ENCODE measurements around the gene CBARP.

The CBARP gene

DNA sequence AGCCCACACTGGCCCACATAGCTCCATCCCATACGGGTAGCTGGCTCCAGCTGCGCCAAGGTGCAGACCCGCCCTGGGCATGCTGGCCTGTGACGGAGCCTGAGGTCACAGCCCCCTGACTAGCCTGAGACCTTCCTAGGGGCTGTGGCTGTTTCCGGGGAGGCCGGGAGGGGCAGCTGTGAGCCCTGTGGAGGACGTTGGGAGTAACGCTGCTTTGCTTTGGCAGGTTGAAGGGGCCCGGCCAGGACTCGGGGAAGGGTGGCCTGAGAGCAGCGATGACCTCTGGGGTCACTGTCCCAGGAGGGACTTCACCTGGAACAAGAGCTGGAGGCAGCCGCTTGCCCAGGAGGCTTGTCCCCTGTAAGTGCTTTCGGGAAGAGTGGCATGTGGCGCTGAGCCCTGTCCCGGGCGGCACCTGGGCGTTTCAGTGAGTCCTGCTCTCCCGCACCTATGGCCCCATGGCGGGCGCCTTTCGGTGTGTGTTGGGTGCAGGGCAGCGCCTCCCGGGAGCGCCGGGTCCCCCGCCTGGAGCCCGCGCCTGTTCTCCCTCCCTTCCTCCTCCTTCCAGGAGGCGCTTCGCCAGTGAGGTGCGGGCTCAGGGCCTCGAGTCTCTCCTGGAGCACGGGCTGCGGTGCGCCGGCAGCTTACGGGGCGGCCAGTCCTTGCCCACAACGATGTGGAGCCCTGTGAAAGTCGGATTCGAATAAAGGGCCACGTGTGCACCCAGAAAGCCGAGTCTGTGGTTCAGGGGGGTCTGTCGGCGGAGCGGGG, 36.5 kb upstream of the CBARP start:
- H3K4me1 ChIP-seq (ENCODE audit: insufficient read depth, insufficient read length) = peaks cover 32% of the 10 kb centered on the region
- no peak for DNase-seq (ENCODE audit: low read depth, low spot score)
- H3K27me3 ChIP-seq (ENCODE audit: insufficient read depth, insufficient read length) = no peaks in the 10 kb centered on the region
- peaks cover 83% of the 10 kb centered on the region for H3K36me3 ChIP-seq (ENCODE audit: insufficient read depth, insufficient read length, low read length)
- H3K9me3 ChIP-seq (ENCODE audit: insufficient read depth, low read length) = no peaks in the 10 kb centered on the region
- peak overlapping the region; percentile 97 for H3K4me3 ChIP-seq (ENCODE audit: insufficient read length, low read depth)
- H3K9ac ChIP-seq (ENCODE audit: insufficient read length, low read depth) = peak overlapping the region; percentile 99
- TF ChIP-seq ZNF274 (IDR thresholded peaks at IDR 0.05; ENCODE audit: low read depth, low read length) (no peak), YY1 (IDR thresholded peaks at IDR 0.05; ENCODE audit: insufficient read depth, insufficient read length) (no peak), SUZ12 (IDR thresholded peaks at IDR 0.05; ENCODE audit: extremely low read depth, insufficient read depth, insufficient read length) (no peak)

DNA sequence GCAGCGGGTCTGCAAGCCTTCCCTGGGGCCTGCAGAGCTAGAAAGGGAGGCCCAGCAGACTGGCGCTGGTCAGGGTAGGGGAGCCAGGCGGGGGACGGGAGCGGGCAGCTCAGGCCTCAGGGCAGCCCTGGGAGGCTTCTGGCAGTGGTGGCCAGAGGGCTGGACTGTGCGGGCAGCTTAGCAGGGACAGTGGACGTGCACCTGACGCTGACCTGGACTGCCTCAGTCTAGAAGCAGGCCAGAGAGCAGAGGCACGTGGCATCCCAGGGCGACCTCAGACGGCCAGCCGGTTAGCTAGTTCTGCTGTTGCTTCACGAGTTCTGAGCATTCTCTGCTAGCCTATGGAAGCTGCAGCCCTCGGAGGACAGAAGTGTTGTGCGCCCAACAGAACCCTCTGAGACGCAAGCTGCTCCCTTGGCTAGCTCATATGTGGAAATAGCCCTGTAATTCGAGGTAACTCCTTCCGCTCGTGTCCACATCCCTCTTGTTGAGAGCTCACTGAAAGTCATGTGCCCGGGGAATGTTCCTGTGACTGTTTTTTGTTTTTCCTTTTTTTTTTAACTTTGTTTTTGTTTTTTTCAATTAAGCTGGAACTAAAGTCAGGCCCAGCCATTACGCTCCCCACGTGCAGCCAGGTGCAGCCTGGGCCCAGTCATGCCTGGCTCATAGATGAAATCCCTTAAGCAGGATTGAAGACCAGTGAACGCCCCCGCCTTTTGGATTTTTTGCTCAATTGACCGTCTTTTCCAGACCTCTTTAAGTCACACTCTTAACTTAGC, 35.6 kb upstream of the CBARP start:
- no peaks in the 10 kb centered on the region for H3K9me3 ChIP-seq (ENCODE audit: insufficient read depth, low read length)
- H3K36me3 ChIP-seq (ENCODE audit: insufficient read depth, insufficient read length, low read length) = peaks cover 75% of the 10 kb centered on the region
- TF ChIP-seq SUZ12 (IDR thresholded peaks at IDR 0.05; ENCODE audit: extremely low read depth, insufficient read depth, insufficient read length) (no peak), YY1 (IDR thresholded peaks at IDR 0.05; ENCODE audit: insufficient read depth, insufficient read length) (no peak), ZNF274 (IDR thresholded peaks at IDR 0.05; ENCODE audit: low read depth, low read length) (no peak)
- H3K4me1 ChIP-seq (ENCODE audit: insufficient read depth, insufficient read length) = peaks cover 36% of the 10 kb centered on the region
- peaks cover under 1% of the 10 kb centered on the region for H3K27me3 ChIP-seq (ENCODE audit: insufficient read depth, insufficient read length)
- H3K4me3 ChIP-seq (ENCODE audit: insufficient read length, low read depth) = no peak overlapping the region
- H3K9ac ChIP-seq (ENCODE audit: insufficient read length, low read depth) = peak overlapping the region; percentile 99
- no peak for DNase-seq (ENCODE audit: low read depth, low spot score)

DNA sequence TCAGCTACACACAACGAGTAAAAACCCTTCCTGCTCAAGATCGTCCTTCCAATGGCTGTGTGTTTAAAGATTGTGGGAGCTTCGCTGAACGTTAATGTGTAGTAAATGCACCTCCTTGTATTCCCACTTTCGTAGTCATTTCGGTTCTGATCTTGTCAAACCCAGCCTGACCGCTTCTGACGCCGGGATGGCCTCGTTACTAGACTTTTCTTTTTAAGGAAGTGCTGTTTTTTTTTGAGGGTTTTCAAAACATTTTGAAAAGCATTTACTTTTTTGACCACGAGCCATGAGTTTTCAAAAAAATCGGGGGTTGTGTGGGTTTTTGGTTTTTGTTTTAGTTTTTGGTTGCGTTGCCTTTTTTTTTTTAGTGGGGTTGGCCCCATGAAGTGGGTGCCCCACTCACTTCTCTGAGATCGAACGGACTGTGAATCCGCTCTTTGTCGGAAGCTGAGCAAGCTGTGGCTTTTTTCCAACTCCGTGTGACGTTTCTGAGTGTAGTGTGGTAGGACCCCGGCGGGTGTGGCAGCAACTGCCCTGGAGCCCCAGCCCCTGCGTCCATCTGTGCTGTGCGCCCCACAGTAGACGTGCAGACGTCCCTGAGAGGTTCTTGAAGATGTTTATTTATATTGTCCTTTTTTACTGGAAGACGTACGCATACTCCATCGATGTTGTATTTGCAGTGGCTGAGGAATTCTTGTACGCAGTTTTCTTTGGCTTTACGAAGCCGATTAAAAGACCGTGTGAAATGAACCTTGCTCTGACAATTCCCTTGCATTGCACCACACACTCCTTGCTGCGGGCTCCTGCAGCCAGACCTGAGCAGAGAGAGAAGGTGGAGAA, 34.8 kb upstream of the CBARP start:
- no peak for DNase-seq (ENCODE audit: low read depth, low spot score)
- no peaks in the 10 kb centered on the region for H3K9me3 ChIP-seq (ENCODE audit: insufficient read depth, low read length)
- H3K36me3 ChIP-seq (ENCODE audit: insufficient read depth, insufficient read length, low read length) = peaks cover 68% of the 10 kb centered on the region
- TF ChIP-seq ZNF274 (IDR thresholded peaks at IDR 0.05; ENCODE audit: low read depth, low read length) = no peak
- TF ChIP-seq YY1 (IDR thresholded peaks at IDR 0.05; ENCODE audit: insufficient read depth, insufficient read length) = no peak
- no peak for TF ChIP-seq SUZ12 (IDR thresholded peaks at IDR 0.05; ENCODE audit: extremely low read depth, insufficient read depth, insufficient read length)
- peaks cover 43% of the 10 kb centered on the region for H3K4me1 ChIP-seq (ENCODE audit: insufficient read depth, insufficient read length)
- H3K27me3 ChIP-seq (ENCODE audit: insufficient read depth, insufficient read length) = peaks cover 9% of the 10 kb centered on the region
- peak overlapping the region; percentile 100 for H3K9ac ChIP-seq (ENCODE audit: insufficient read length, low read depth)
- H3K4me3 ChIP-seq (ENCODE audit: insufficient read length, low read depth) = no peak overlapping the region

DNA sequence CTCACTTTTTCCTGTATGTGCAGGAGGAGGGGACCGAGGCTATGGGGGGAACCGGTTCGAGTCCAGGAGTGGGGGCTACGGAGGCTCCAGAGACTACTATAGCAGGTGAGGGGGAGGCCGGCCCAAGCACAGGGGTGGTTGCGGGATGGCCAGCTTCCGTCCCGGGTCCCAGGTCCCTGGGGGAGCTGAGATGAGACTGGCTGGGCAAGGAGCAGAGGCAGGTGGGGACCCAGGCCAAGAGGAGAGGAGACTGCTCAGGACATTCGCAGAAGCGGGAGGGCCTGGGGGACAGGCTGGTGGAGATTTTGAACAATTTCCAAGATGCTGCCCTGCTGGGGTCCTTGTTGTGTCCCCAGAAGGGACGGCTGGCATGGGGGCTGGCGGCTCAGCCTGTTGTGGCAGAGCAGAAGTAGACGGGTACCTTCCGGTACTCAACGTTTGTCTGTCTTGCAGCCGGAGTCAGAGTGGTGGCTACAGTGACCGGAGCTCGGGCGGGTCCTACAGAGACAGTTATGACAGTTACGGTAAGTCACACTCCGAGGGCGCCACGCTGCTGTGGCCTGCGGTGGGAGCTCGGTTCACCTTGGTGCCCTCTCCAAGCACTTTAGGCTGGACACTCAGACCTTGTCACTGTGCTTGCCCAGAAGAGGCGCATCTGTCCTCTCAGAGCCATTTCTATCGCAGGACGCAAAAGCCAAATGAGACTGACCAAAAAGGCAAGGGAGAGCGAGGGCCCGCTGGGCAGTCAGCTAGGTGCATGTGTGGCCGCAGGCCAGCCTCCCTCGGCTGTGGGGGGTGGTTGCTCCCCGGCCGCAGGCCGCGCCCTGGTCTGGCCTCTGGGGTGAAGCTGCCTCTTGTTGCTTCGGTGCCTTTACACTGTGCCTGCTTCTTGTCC, 34.0 kb upstream of the CBARP start:
- TF ChIP-seq SUZ12 (IDR thresholded peaks at IDR 0.05; ENCODE audit: extremely low read depth, insufficient read depth, insufficient read length) (no peak), ZNF274 (IDR thresholded peaks at IDR 0.05; ENCODE audit: low read depth, low read length) (no peak), YY1 (IDR thresholded peaks at IDR 0.05; ENCODE audit: insufficient read depth, insufficient read length) (no peak)
- Histone ChIP-seq H3K9ac (ENCODE audit: insufficient read length, low read depth) (peak overlapping the region; percentile 100), H3K4me3 (ENCODE audit: insufficient read length, low read depth) (no peak overlapping the region)

DNA sequence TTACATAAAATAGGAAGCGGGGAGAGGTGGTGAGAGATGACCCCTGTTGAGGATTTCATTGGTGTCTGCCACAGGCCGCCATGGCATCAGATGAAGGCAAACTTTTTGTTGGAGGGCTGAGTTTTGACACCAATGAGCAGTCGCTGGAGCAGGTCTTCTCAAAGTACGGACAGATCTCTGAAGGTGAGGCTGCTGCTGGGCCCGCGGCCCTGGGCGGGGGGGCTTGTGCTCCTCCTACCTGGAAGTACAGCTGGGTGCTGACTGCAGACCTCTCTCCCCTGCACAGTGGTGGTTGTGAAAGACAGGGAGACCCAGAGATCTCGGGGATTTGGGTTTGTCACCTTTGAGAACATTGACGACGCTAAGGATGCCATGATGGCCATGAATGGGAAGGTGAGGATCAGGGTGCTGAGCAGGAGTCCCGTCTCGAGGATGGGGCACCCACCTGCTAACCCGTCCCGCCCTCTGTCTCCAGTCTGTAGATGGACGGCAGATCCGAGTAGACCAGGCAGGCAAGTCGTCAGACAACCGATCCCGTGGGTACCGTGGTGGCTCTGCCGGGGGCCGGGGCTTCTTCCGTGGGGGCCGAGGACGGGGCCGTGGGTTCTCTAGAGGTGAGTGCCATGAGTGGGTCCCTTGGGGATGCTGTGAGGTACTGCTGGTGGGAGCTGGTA, 33.2 kb upstream of the CBARP start:
- Histone ChIP-seq H3K9ac (ENCODE audit: insufficient read length, low read depth) (peak overlapping the region; percentile 100), H3K9me3 (ENCODE audit: insufficient read depth, low read length) (no peaks in the 10 kb centered on the region), H3K36me3 (ENCODE audit: insufficient read depth, insufficient read length, low read length) (peaks cover 54% of the 10 kb centered on the region), H3K4me3 (ENCODE audit: insufficient read length, low read depth) (peak overlapping the region; percentile 19), H3K27me3 (ENCODE audit: insufficient read depth, insufficient read length) (peaks cover 15% of the 10 kb centered on the region), H3K4me1 (ENCODE audit: insufficient read depth, insufficient read length) (peaks cover 45% of the 10 kb centered on the region)
- TF ChIP-seq SUZ12 (IDR thresholded peaks at IDR 0.05; ENCODE audit: extremely low read depth, insufficient read depth, insufficient read length) (no peak), ZNF274 (IDR thresholded peaks at IDR 0.05; ENCODE audit: low read depth, low read length) (no peak), YY1 (IDR thresholded peaks at IDR 0.05; ENCODE audit: insufficient read depth, insufficient read length) (no peak)
- no peak for DNase-seq (ENCODE audit: low read depth, low spot score)

More for the DNA sequence above, 34.0 kb upstream of the CBARP start:
- Histone ChIP-seq H3K36me3 (ENCODE audit: insufficient read depth, insufficient read length, low read length) (peaks cover 60% of the 10 kb centered on the region), H3K27me3 (ENCODE audit: insufficient read depth, insufficient read length) (peaks cover 15% of the 10 kb centered on the region), H3K4me1 (ENCODE audit: insufficient read depth, insufficient read length) (peaks cover 45% of the 10 kb centered on the region), H3K9me3 (ENCODE audit: insufficient read depth, low read length) (no peaks in the 10 kb centered on the region)
- DNase-seq (ENCODE audit: low read depth, low spot score) = no peak

Measured in NT2/D1 (cell line).